Fibroblast of pulmonary artery (primary cell): Measurements from ENCODE around the gene PSMG3.

Source experiments
- DNase-seq: peaks from one replicate; pipeline ENCODE4 v3.0.0-alpha.2; 2010; ENCODE audit warnings: low read depth
- H3K4me3 ChIP-seq: replicated peaks from 2 replicates; pipeline ENCODE4 v1.5.1; 2011; ENCODE audit warnings: low read depth, mild to moderate bottlenecking, control low read depth, low read length, moderate library complexity
- TF ChIP-seq, protein P1 (sequence below): IDR thresholded peaks from 2 replicates; pipeline ENCODE4 v1.5.1; 2011; ENCODE audit warnings: mild to moderate bottlenecking, control low read depth, low read length, inconsistent platforms; ENCODE audit errors: missing control alignments

The PSMG3 gene

GRCh38 chr7:1558841-1559625 is 10.8 kb downstream of the PSMG3 start:
- TF ChIP-seq, protein P1, sequence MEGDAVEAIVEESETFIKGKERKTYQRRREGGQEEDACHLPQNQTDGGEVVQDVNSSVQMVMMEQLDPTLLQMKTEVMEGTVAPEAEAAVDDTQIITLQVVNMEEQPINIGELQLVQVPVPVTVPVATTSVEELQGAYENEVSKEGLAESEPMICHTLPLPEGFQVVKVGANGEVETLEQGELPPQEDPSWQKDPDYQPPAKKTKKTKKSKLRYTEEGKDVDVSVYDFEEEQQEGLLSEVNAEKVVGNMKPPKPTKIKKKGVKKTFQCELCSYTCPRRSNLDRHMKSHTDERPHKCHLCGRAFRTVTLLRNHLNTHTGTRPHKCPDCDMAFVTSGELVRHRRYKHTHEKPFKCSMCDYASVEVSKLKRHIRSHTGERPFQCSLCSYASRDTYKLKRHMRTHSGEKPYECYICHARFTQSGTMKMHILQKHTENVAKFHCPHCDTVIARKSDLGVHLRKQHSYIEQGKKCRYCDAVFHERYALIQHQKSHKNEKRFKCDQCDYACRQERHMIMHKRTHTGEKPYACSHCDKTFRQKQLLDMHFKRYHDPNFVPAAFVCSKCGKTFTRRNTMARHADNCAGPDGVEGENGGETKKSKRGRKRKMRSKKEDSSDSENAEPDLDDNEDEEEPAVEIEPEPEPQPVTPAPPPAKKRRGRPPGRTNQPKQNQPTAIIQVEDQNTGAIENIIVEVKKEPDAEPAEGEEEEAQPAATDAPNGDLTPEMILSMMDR: no peak
- DNase-seq: no peak
- no peak overlapping the region for H3K4me3 ChIP-seq

- H3K4me3 ChIP-seq: no peak overlapping the region
- DNase-seq: no peak
- TF ChIP-seq, protein P1: peak; percentile 18
Measured at GRCh38 chr7:1558181-1558811, 11.5 kb downstream of the PSMG3 start.

DNA sequence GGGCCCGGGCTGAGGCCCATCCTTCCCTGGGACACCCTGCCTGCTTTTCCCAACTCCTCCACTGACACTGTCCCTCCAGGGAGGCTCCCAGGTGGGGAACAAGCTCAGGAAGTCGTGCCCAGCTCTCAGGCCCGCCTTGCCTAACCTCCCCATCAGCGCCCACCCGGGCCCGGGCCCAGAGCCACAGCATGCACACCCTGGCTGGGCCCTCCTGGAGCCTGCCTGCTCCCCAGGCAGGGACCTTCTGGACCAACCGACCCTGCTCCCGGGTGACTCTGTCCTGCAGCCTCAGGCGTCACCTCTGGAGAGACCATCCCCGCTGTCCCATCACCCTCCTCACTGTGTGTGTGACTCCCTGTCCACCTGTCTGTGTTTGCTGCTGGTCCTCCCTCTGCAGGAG is 12.1 kb downstream of the PSMG3 start:
- H3K4me3 ChIP-seq: no peak overlapping the region
- TF ChIP-seq, protein P1: no peak
- DNase-seq: no peak

DNA sequence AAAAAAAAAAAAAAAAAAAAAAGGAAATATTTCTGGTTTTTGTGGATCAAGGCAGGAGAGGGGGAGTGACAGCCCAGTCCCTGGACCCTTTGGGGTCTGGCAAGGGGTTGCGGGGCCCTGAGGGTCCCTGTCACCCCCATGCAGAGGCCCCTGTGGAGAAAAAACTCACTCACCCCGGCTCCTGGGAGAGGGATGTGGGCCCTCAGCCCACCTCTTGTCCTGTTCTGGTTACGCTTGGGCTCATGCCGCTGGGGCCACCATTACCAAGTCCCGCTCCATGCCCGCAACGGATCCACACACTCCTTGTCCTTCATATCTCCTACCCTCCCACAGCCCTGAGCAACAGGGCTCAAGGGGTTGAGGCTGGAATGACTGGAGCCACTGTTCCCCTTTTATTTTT is 12.8 kb downstream of the PSMG3 start:
- no peak overlapping the region for H3K4me3 ChIP-seq
- DNase-seq: no peak
- TF ChIP-seq, protein P1: no peak

GRCh38 chr7:1555813-1556543 is 13.9 kb downstream of the PSMG3 start, which contains the start of gene TMEM184A:
TMEM184A (minus strand) TSS chr7:1556205; CDS start chr7:1555484, 721 bp downstream.
- DNase-seq: no peak
- TF ChIP-seq, protein P1: peak; percentile 18
- H3K4me3 ChIP-seq: no peak within 1 kb of the TSS

- TF ChIP-seq, protein P1: no peak
- peak; percentile 82 for DNase-seq
- H3K4me3 ChIP-seq: no peak overlapping the region
Measured at GRCh38 chr7:1555046-1555812, 14.6 kb downstream of the PSMG3 start.
